EL (cell line): Measurements from ENCODE around the gene SMIM36.
"Not testable (repeated sequence)": the region's sequence is repeated elsewhere in the genome, so short reads cannot be mapped to it uniquely, and the experiment has no call there.

Experiments
- DNase-seq: peaks from one replicate; pipeline ENCODE4 v3.0.0-alpha.2; 2016

SMIM36 gene

DNA sequence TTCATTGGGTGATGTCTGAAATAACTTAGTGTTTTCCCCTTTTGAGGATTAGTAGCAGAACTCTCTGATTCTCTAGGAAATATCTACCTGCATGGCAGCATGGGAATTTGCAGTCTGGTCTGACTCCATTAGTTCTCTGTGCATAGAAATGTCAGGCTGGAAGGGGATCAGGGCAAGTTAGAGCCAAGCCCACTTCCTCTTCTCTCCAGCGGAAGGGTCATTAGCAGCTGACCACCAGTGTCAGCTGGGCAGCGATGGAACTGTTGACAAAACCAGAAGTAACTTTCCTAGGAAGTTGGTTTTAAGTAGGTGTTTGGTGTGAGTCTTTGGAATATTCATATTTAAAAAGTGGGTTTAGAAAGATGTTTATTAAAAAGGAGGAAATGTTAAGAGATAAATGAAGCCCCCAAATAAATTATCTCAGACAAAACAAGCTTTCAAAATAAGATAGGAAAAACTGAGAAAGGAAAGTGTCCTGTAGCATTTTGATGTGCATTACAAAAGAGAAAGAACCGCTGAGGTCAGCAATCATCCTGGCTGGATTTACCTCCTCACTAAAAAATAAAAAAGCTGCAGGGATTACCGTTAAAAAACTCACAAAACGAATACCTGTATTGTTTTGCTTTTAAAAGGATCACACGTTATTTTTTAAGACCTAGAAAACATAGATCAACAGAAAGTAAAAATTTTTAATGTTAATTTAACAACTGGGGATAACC, 57.3 kb downstream of the SMIM36 start:
- DNase-seq, result no peak

DNA sequence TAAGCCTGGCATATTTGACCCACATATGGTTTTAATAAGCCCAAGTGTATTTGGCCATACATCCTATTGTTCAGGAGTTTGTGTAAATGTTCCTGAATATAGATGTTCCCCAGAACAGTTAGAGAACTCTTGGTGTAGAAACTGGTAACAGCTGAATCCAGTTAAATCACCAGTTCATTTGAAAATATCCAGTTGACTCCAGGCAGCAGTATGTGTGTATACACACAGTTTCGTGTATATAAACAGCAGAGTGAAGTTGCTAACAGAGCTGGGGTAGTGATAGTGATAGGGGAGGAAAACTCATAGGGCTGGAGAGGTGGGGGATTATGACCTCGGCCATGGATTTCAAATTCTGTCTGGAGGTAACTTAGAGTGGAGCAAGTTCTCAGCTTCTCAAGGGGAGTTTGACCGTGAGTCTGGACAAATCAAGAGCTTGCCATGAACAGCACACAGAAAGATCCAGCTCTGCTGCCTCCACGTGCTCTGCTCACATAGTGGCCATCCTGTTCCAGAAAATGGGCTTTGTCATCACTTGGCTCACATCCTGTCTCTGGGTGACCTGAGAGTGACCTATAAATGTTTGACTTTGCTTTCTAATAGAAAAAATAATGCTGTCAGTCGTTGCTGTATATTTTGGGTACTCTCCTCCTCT, 59.0 kb downstream of the SMIM36 start:
- peak; percentile 76 for DNase-seq

- no peak for DNase-seq
Measured at GRCh38 chr17:55451758-55452138, 59.5 kb downstream of the SMIM36 start.

- peak; percentile 38 for DNase-seq
Measured at GRCh38 chr17:55451203-55451641, 60.0 kb downstream of the SMIM36 start.

- DNase-seq, result no peak
Measured at GRCh38 chr17:55450232-55450825, 60.9 kb downstream of the SMIM36 start.

- DNase-seq, result peak; percentile 45
Measured at GRCh38 chr17:55448681-55449080, 62.6 kb downstream of the SMIM36 start.

- no peak for DNase-seq
Measured at GRCh38 chr17:55446581-55447205, 64.6 kb downstream of the SMIM36 start.

DNA sequence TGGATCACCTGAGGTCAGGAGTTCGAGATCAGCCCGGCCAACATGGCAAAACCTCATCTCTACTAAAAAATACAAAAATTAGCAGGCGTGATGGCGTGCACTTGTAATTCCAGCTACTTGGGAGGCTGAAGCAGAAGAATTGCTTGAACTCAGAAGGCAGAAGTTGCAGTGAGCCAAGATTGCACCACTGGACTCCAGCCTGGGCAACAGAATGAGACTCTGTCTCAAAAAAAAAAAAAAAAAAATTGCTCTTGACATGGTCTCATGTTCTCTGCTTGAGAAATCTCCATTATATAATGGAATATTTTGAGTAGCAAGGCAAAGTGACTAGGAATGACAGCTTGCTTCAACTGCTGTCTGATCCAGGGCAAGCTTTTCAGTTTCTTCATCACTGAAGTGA, 65.2 kb downstream of the SMIM36 start:
- not testable (repeated sequence) for DNase-seq

DNA sequence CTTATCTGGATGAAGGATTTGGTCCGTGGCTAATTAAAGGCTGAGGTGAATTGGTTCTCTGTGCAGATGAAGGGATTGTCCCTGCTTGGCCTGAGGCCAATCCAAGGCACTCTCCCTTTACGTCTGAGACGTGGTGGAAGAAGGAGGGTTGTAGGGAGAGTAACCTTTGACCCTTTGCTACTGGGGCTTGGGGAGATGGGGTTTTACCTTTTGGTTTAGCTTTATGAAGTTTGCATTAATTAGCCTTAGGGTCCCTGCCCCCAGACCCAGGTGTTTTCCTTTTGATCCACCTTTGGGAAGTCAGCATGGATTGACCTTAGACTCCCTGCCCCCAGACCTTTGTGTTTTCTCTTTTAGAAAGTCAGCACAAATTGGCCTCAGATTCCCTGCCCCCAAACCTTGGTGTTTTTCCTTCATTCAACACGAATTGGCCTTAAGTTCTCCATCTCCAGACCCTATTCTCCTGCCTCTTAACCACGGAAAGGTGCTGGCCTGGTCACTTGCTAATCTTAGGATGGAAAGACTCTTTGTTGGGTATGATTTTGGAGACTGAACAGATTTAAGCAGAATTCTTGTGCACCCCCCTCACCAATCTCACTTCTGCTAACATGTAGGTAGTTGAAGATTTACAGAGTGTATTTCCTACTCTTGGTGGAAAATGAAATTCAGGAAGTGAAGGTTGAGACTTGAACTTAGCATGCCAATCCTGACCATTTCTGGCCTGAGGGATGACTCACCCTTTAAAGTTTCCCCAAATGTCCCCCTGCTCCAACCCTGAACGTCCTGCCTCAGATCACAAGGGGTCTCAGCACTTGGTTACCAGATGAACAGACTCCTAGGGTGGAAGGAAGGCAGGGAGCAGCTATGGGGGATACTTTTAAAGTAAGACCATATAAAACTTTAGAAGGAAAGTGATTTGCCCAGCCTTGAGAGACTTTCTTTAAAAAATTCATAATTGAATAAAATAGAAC, 66.5 kb downstream of the SMIM36 start:
- peak; percentile 69 for DNase-seq

GRCh38 chr17:55443904-55444303, 67.3 kb downstream of the SMIM36 start:
- no peak for DNase-seq

GRCh38 chr17:55442953-55443683, 68.1 kb downstream of the SMIM36 start:
- no peak for DNase-seq

- no peak for DNase-seq
Measured at GRCh38 chr17:55442462-55442861, 68.8 kb downstream of the SMIM36 start.

- no peak for DNase-seq
Measured at GRCh38 chr17:55441544-55441943, 69.7 kb downstream of the SMIM36 start.

GRCh38 chr17:55440391-55440790, 70.9 kb downstream of the SMIM36 start:
- no peak for DNase-seq

GRCh38 chr17:55437159-55437605, 74.1 kb downstream of the SMIM36 start:
- DNase-seq, result no peak

GRCh38 chr17:55436224-55437158, 74.8 kb downstream of the SMIM36 start:
- DNase-seq, result no peak

GRCh38 chr17:55435408-55435807, 75.8 kb downstream of the SMIM36 start:
- no peak for DNase-seq

DNA sequence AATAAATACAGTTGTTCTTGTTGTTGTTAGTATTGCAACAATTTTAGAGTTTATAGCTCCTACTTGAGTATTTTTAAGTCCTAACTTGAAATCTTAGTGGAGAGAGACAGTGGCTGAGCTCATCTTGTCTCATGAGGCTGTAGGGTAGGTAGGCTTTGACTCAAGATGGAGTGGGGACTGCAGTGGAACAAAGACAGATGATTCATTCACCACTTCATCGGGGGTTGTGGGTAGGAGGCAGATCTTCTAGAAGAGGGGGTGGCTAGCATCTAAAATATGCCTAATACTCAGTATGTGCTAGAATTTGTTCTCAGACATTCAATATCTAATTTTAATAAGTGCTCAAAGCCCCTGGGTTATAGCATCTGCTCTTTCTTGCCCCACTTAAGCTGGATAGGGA, 76.5 kb downstream of the SMIM36 start:
- peak; percentile 34 for DNase-seq

DNA sequence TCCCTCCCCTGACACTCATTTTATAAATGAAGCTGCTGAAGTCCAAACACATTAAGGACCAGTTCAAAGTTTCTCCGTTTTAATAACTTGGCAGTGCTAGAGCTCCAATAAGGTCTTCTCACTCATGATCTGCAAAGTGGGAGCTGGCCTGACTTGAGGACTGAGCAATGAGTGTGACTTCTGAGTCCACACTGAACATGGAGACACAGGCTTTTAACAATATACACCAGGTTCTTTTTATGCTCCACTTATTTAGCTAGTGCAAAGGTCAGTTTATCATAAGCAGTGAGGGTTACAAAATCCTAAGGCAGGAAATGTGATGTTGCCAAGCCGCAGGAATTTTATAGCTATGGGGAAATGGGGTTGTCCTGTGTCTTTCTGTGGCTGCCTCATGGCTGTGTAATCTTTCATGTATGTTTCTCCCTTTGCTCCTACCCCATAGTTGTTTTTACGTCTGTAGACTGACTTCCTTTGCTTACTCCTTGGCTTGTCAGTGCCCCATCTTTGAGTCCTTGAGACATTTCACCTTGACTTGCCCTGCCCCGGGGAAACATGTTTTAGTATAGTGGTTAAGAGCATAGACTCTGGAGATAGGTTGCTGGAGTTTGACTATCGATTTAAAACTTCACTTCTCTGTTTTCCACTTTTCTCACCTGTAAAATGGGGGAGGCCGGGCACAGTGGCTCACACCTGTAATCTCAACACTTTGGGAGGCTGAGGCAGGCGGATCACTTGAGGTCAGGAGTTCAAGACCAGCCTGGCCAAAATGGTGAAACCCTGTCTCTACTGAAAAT, 77.4 kb downstream of the SMIM36 start:
- DNase-seq, result peak; percentile 95
